NCI-H69 (cell line): ENCODE measurements around the gene ACIN1.

Source experiments
- DNase-seq: peaks from one replicate; lab custom pipeline; 2025; lab: John Stamatoyannopoulos, UW

The ACIN1 gene

GRCh38 chr14:23080474-23080873 is 14.5 kb downstream of the ACIN1 start:
- DNase-seq = no peak

GRCh38 chr14:23079716-23080115 is 15.2 kb downstream of the ACIN1 start:
- no peak for DNase-seq

- DNase-seq = no peak
Observed at GRCh38 chr14:23078692-23079116, 16.2 kb downstream of the ACIN1 start.

GRCh38 chr14:23077962-23078361 is 17.0 kb downstream of the ACIN1 start:
- no peak for DNase-seq

GRCh38 chr14:23076785-23077408 is 18.0 kb downstream of the ACIN1 start:
- no peak for DNase-seq

DNA sequence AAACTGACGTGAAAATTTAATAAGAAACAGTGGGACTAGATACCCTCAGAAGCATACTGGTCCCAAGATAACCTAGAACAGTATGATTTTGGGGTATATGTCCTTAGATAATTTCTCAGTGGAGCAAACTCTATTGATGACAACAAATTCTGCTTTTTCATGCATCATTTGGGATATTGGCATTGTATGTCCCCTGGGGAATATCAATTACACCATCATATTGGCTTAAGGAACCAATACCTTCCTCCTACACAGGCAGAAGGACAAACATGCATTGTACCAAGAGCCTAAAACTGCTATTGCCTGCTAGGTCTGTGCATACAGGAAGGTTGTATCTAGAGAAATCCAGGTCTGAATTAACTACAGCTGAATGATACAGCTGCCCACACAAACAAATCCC is 20.0 kb downstream of the ACIN1 start:
- no peak for DNase-seq

- DNase-seq = no peak
Observed at GRCh38 chr14:23071921-23072539, 22.9 kb downstream of the ACIN1 start.

DNA sequence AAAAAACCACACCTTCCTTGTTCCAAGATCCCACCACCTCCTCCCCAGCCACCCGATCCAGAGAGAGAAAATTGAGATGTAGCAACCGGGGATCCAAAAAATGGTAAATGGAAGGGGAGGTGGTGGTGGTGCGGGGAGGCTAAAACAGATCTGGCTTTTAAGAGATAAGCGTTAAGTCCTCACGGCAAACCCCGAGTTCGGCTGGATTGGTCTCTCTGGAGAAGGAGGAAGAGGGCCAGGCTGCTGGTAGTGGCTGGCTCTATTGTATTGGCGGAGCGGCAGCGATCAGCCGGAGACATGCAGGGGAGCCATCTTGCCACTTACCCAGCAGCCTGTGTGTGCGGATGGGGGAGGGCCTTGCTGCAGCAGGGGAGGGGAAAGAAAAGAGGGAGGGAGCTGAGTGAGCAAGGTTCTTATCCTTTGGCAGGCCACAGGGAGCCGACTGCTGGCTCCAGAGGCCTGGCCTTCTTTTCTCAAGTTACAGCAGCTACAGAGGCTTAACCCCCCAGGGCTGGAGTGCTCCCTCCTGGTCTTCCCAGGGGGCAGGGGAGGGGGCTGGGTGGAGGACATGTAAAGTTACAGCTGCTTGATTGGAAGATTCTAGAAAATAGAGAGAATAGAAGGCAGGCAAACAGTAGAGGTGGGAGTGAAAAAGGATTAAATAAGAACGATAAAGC is 23.6 kb downstream of the ACIN1 start:
- DNase-seq = no peak

- DNase-seq = no peak
Observed at GRCh38 chr14:23070262-23071129, 24.4 kb downstream of the ACIN1 start.

- DNase-seq = no peak
Observed at GRCh38 chr14:23069413-23069806, 25.5 kb downstream of the ACIN1 start.

- DNase-seq = no peak
Observed at GRCh38 chr14:23068789-23069412, 26.0 kb downstream of the ACIN1 start.

DNA sequence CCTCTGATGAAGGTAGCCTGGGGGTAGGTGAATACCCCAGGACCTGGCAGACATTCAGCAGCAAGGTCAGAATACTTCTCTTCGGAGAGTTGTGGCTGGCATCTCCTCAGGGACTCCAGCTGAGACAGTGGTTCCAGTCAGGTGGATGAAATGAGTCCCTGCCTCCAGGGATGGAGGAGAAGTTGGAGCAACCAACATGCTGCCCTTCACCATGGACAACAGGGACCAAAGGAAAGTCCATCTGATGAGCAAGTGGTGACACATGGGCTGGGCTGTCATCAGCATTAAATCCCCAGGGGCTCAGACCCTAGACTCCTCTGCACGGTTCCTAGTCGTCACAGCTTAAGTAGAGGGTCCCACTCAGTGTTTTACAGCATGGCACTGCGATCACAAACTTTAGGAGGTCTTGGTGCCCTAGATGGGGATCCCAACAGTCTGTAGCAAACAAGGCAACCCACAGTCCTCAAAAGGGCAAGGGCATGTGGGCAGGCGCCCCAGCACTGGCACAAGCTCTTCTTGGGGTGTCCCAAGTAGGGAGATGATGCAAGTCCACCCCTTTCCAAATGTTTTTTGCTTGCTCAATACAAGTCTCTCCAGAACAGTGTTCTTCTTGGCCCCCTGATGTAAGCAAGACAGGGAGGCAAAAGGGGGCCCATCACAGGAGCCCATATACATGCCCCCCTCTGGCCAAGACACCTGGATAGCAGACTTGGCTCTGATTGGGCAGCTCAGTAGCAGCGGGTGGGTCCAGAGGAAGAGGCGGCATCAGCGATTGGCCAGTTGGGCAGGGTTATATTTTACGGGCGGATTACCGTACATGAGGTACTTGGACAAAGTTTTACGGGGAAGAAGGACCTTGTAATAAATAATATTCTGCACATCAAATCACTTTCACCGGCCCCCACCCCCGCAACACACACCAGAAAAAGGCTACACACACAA is 26.8 kb downstream of the ACIN1 start:
- no peak for DNase-seq

DNA sequence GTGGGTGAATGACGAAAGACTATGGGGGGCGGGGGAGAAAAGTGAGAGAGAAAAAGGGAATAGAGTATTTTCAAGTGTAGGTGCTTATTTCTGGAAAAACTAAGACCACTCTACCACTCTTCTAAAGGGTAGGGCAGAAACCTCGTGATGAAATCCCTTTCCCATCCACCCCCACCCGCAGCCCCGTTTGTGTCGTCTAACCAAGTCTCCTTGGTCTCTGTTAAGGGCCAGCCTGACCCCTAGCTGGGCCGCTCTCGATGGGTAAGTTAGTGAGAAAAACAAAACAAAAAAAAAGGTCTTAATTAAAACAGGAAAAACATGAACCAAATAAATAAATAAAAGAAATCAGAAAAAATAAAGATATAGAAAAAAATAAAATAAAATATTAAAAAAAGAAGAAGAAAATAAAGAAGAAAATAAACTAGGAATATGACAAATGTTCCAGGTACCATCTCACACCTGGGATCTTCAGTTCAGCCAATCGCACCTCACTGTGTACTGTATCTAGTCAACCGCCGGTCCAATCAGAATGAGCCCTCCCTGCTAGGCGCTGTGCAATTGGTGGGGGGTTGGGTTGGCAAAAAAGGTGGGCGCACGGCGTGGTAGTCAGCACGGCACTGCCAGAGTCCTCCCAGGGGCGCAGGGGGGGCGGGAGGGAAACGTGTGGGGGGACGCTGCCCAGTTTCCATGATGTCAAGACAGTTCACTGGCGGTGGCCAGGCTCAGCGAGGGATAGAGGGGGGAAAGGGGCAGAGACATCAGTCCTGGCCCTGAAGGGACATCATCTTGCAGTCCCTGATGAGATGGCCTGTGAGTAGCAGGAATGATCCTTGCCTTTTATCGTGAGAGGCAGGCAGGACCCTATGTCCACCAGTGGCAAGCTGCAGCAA is 27.8 kb downstream of the ACIN1 start:
- no peak for DNase-seq

DNA sequence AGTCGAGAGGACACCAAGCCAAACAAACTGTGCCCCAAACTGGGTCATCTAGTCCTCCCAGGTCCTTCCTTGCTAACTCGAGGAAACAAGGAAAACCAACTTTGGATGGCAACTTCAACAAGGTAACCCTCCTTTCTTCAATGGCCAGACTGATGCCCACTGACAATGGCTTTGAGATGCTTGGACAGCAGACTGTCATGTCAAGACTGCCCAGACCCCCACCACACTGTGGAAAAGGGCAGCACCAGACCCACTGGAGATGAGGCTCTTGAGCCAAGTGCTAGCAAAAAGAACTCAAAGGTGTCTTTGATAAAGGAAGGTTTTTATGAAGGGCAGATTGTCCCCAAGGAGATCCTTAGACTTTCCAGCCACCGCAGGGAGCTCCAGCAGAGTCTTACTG is 28.6 kb downstream of the ACIN1 start:
- no peak for DNase-seq

GRCh38 chr14:23063601-23064000 is 31.3 kb downstream of the ACIN1 start:
- DNase-seq = no peak

DNA sequence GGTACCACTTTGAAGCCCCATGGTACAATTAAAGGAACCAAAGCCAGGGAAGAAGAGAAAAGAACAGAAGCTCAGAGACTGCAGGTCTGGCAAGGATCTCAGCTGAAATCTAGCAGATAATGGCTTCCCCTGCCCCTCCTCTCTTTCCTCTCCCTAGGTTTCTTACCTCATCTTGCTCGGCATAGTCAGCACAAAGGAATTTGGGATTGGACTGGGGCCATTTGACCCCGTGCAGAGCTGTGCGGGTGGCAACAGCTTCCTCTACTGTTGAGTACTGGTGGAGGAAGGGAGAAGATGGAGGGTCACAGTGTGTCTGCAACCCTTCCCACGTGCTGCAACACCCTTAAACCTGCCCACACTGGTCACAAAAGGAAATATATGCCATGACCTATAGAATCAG is 32.9 kb downstream of the ACIN1 start:
- DNase-seq = no peak

- no peak for DNase-seq
Observed at GRCh38 chr14:23060536-23061260, 34.2 kb downstream of the ACIN1 start.

- no peak for DNase-seq
Observed at GRCh38 chr14:23058654-23059504, 36.1 kb downstream of the ACIN1 start.
